K562 (cell line): ENCODE results near the gene RHBDD1. TPM values are rescaled to one million over a fixed set of nuclear protein-coding genes. Genes with fewer than 3 reads are reported as not detected.

Source experiments
- ATAC-seq: fragments of 200-7000 bp; cut with Tn5 transposase; 3 replicates; pipeline ENCODE4 v1.9.1; 2020; ENCODE audit warnings: moderate library complexity
- BruUV-seq: library from RNA; stranded (reverse); fragments of 400-500 nt; replicated peaks from 2 replicates; lab custom pipeline; 2021; lab: Mats Ljungman, UMichigan
- CTCF ChIA-PET: fragments of 300-600 bp; formaldehyde crosslinking; extraction: SDS; loops from one replicate; lab custom pipeline; 2021; ENCODE audit warnings: low intra/inter-chr PET ratio; lab: Yijun Ruan, JAX
- POLR2A ChIA-PET: fragments of 300-600, 350-650 bp; sonication (Branson Sonifier 250); formaldehyde crosslinking; extraction: SDS; loops from one replicate; lab custom pipeline; 2021; ENCODE audit warnings: antibody characterized with exemption, inconsistent platforms; lab: Yijun Ruan, JAX
- DNase-seq, 4 experiments: peaks; one replicate each; pipeline versions ENCODE4 v3.0.0 to v3.0.0-alpha.2; 2011 to 2018; ENCODE audit warnings: low spot score in 3 of 4, mixed read lengths in 3 of 4; ENCODE audit errors: extremely low read depth in 1 of 4
- FAIRE-seq: peaks from 2 replicates; lab custom pipeline; 2011; peaks lifted over from hg19 to GRCh38; lab: Jason Lieb, UNC
- H2AFZ ChIP-seq: 2 replicates; pipeline ENCODE4 v1.6.0; 2011; ENCODE audit warnings: low read depth, low read length, control low read depth, inconsistent platforms
- H3K27ac ChIP-seq: fragments of 200-600 bp; 3 replicates; pipeline ENCODE4 v1.8.0; 2011; ENCODE audit warnings: low read depth, mild to moderate bottlenecking, control low read depth, inconsistent platforms, low read length, moderate library complexity, mixed read lengths; ENCODE audit errors: extremely low read depth
- H3K27me3 ChIP-seq, 2 experiments: fragments of 300-600 bp in 1 of 2; 2 replicates in 1 of 2; 3 replicates in 1 of 2; pipeline versions ENCODE4 v1.6.0 to v1.8.0; 2011; ENCODE audit warnings: inconsistent platforms in 2 of 2, low read length in 2 of 2, mild to moderate bottlenecking in 1 of 2, mixed read lengths in 1 of 2, moderate library complexity in 1 of 2; ENCODE audit not compliant: control insufficient read depth in 2 of 2, insufficient read depth in 2 of 2
- H3K36me3 ChIP-seq: fragments of 300-600 bp; 3 replicates; pipeline ENCODE4 v1.8.0; 2011; ENCODE audit warnings: mild to moderate bottlenecking, low read length, inconsistent platforms; ENCODE audit not compliant: control insufficient read depth, insufficient read depth
- H3K4me1 ChIP-seq, 2 experiments: fragments of 200-600 bp in 1 of 2; replicated peaks in 1 of 2; 2 replicates in 1 of 2; 3 replicates in 1 of 2; pipeline versions ENCODE4 v1.5.1 to v1.8.0; 2011; ENCODE audit warnings: inconsistent platforms in 2 of 2, low read length in 2 of 2, mild to moderate bottlenecking in 1 of 2, mixed read lengths in 1 of 2, moderate library complexity in 1 of 2; ENCODE audit not compliant: control insufficient read depth in 2 of 2, insufficient read depth in 2 of 2
- H3K4me2 ChIP-seq: 2 replicates; pipeline ENCODE4 v1.6.1; 2011; ENCODE audit warnings: low read length, control low read depth, inconsistent platforms, mixed read lengths; ENCODE audit not compliant: insufficient read depth
- H3K4me3 ChIP-seq: fragments of 200-600 bp; sonication (generic), shearing (Covaris generic); 2 replicates; pipeline ENCODE4 v1.5.1; 2016; ENCODE audit warnings: control low read depth, inconsistent platforms
- H3K79me2 ChIP-seq: fragments of 200-600 bp; 3 replicates; pipeline ENCODE4 v1.8.0; 2011; ENCODE audit warnings: low read length, inconsistent platforms; ENCODE audit not compliant: control insufficient read depth, insufficient read depth
- H3K9ac ChIP-seq, 2 experiments: 2 replicates each; pipeline versions ENCODE4 v1.6.0 to v1.6.1; 2011; ENCODE audit warnings: low read depth in 2 of 2, low read length in 2 of 2, control low read depth in 1 of 2, inconsistent platforms in 1 of 2, mild to moderate bottlenecking in 1 of 2, mixed read lengths in 1 of 2; ENCODE audit not compliant: insufficient read depth in 1 of 2
- H3K9me1 ChIP-seq: one replicate; pipeline ENCODE4 v1.6.0; 2011; ENCODE audit warnings: inconsistent platforms, mild to moderate bottlenecking, low read length, moderate library complexity; ENCODE audit not compliant: control insufficient read depth, insufficient read depth
- H3K9me3 ChIP-seq: replicated peaks from 2 replicates; pipeline ENCODE4 v1.5.1; 2011; ENCODE audit warnings: low read depth, low read length, inconsistent platforms; ENCODE audit not compliant: control insufficient read depth, insufficient read depth
- H4K20me1 ChIP-seq: replicated peaks from 2 replicates; pipeline ENCODE4 v1.6.1; 2011; ENCODE audit warnings: low read length, inconsistent platforms, mixed read lengths; ENCODE audit not compliant: control insufficient read depth, insufficient read depth
- BRF1 ChIP-seq: IDR thresholded peaks from 3 replicates; pipeline ENCODE4 v1.6.1; 2011; ENCODE audit warnings: borderline replicate concordance, mild to moderate bottlenecking; ENCODE audit not compliant: insufficient read length; ENCODE audit errors: extremely low read depth
- CBX8 ChIP-seq: fragments of 200-600 bp; sonication (generic); IDR thresholded peaks from 2 replicates; pipeline ENCODE4 v1.6.1; 2012; ENCODE audit warnings: borderline replicate concordance, mixed run types, low read depth, mild to moderate bottlenecking, moderate library complexity, mixed read lengths, low read length, control low read depth, inconsistent platforms; ENCODE audit not compliant: poor library complexity, severe bottlenecking; ENCODE audit errors: extremely low read depth
- RFX1 ChIP-seq: fragments of 450-650 bp; IDR thresholded peaks from 2 replicates; pipeline ENCODE4 v1.6.1; 2016; ENCODE audit warnings: mild to moderate bottlenecking, moderate library complexity
- ZNF224 ChIP-seq: sonication (generic); formaldehyde crosslinking; IDR thresholded peaks from 2 replicates; pipeline ENCODE4 v1.8.0; 2022; ENCODE audit warnings: mild to moderate bottlenecking, missing genetic modification reagents
- WGBS: fragments of 100-300 bp; shearing (Covaris generic); methylation state at CpG from one replicate; pipeline ENCODE4 v1.1.6; 2016; ENCODE audit warnings: low coverage, mixed read lengths; ENCODE audit not compliant: insufficient coverage; ENCODE audit errors: missing lambda C conversion rate; 5-methylcytosine and 5-hydroxymethylcytosine counted together
- in situ Hi-C: fragments of 300-500 bp; cut with MboI; formaldehyde crosslinking; loops from 4 replicates; pipeline ENCODE4 v1.15.0; 2018; ENCODE audit warnings: inconsistent platforms, mixed read lengths
- intact Hi-C: fragments of 100-400 bp; cut with micrococcal nuclease; formaldehyde crosslinking; loops from 2 replicates; pipeline ENCODE4 v1.14.2; 2022
- polyA plus RNA-seq, 8 experiments: library from polyadenylated mRNA; depleted of rRNA in 4 of 8; stranded (reverse) in 5 of 8; unstranded in 3 of 8; fragments of >200 nt; fragmentation: Nextera tagmentation in 2 of 8; fragmentation: Illumina TruSeq in 1 of 8; extraction: Ambion mirVana in 2 of 8; extraction: Trizol in 1 of 8; gene quantifications; 2 replicates each; pipeline versions ENCODE4 v1.2.1 to v1.2.3, GENCODE V29; 2011 to 2014; ENCODE audit warnings: inconsistent platforms in 1 of 8, missing spikeins in 1 of 8
- total RNA-seq, 7 experiments: library from RNA; depleted of rRNA in 6 of 7; stranded (reverse); fragments of >200 nt in 6 of 7; fragmentation: Illumina TruSeq in 2 of 7; extraction: Trizol in 2 of 7; gene quantifications; 2 replicates each; pipeline versions ENCODE4 v1.2.1 to v1.2.3, GENCODE V29; 2011 to 2021; ENCODE audit warnings: low replicate concordance in 1 of 7
- TF ChIP-seq, protein P1 (sequence below): fragments of 450-650 bp; IDR thresholded peaks from 2 replicates; pipeline ENCODE4 v1.6.1; 2016; ENCODE audit warnings: low read depth

Gene RHBDD1
- total and polyA plus RNA-seq, 9 of the 15 experiments (the other 6 are each of a cell fraction or from before 2014, with no cell fraction given): 4.8 to 34.8 (median 15.6) TPM

DNA sequence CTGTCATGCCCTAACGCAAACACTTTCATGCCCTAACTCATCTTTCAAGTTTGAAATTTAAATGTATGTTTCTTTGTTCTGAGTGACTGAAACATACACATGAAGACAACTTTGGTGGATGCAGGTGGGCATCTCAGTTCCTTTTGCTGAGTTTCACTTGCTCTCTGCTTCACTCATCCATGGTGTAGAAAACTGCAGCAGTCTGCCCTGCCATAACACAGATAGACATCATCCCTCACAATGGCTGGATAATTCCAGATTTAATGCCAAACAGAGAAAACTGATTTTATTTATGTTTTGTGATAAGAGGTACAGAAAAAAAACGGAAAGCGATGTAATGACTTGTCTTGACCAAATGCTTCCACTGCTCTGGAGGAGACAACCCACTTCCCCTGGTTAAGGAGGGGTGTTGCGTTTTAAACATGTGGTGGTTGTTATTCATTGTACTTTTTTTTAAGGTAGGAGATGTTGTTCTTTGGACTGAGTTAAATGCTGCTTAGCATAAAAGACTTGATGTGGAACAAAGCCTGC lies 70.4 kb downstream of the RHBDD1 start:
- H3K4me1 ChIP-seq: no peaks in the 10 kb centered on the region
- intact Hi-C loops: no loop called here
- H3K4me2 ChIP-seq: no peak overlapping the region
- H2AFZ ChIP-seq: no peak overlapping the region
- no peak overlapping the region for H3K27ac ChIP-seq
- no peaks in the 10 kb centered on the region for H4K20me1 ChIP-seq
- no peak for DNase-seq
- H3K4me3 ChIP-seq: no peak overlapping the region
- H3K27me3 ChIP-seq: no peaks in the 10 kb centered on the region
- TF ChIP-seq, protein P1, sequence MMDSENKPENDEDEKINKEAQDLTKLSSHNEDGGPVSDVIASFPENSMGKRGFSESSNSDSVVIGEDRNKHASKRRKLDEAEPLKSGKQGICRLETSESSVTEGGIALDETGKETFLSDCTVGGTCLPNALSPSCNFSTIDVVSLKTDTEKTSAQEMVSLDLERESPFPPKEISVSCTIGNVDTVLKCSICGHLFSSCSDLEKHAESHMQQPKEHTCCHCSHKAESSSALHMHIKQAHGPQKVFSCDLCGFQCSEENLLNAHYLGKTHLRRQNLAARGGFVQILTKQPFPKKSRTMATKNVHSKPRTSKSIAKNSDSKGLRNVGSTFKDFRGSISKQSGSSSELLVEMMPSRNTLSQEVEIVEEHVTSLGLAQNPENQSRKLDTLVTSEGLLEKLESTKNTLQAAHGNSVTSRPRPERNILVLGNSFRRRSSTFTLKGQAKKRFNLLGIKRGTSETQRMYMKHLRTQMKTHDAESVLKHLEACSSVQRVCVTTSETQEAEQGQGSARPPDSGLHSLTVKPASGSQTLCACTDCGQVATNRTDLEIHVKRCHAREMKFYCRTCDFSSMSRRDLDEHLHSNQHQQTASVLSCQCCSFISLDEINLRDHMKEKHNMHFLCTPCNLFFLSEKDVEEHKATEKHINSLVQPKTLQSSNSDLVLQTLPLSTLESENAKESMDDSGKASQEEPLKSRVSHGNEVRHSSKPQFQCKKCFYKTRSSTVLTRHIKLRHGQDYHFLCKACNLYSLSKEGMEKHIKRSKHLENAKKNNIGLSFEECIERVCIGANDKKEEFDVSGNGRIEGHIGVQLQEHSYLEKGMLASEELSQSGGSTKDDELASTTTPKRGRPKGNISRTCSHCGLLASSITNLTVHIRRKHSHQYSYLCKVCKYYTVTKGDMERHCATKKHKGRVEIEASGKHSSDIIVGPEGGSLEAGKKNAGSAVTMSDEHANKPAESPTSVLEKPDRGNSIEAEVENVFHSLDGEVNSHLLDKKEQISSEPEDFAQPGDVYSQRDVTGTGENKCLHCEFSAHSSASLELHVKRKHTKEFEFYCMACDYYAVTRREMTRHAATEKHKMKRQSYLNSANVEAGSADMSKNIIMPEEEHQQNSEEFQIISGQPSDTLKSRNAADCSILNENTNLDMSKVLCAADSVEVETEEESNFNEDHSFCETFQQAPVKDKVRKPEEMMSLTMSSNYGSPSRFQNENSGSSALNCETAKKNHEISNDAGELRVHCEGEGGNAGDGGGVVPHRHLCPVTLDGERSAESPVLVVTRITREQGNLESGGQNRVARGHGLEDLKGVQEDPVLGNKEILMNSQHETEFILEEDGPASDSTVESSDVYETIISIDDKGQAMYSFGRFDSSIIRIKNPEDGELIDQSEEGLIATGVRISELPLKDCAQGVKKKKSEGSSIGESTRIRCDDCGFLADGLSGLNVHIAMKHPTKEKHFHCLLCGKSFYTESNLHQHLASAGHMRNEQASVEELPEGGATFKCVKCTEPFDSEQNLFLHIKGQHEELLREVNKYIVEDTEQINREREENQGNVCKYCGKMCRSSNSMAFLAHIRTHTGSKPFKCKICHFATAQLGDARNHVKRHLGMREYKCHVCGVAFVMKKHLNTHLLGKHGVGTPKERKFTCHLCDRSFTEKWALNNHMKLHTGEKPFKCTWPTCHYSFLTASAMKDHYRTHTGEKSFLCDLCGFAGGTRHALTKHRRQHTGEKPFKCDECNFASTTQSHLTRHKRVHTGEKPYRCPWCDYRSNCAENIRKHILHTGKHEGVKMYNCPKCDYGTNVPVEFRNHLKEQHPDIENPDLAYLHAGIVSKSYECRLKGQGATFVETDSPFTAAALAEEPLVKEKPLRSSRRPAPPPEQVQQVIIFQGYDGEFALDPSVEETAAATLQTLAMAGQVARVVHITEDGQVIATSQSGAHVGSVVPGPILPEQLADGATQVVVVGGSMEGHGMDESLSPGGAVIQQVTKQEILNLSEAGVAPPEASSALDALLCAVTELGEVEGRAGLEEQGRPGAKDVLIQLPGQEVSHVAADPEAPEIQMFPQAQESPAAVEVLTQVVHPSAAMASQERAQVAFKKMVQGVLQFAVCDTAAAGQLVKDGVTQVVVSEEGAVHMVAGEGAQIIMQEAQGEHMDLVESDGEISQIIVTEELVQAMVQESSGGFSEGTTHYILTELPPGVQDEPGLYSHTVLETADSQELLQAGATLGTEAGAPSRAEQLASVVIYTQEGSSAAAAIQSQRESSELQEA: no peak
- TF ChIP-seq BRF1: no peak
- no peak for TF ChIP-seq RFX1
- TF ChIP-seq ZNF224 (CRISPR knock-in tag): no peak
- TF ChIP-seq CBX8: no peak
- in situ Hi-C loops: no loop called here
- 0 out of 3 replicates have a peak, but pooled peaks cover 3% of the 10 kb centered on the region for H3K36me3 ChIP-seq
- no peak for FAIRE-seq
- no TSS peak for BruUV-seq
- POLR2A ChIA-PET: no interaction called here
- whole genome bisulfite sequencing: 68% methylated on average over 4 of the region's 4 CpGs
- CTCF ChIA-PET: no interaction called here
- ATAC-seq: no peak
- H3K9me1 ChIP-seq: no peaks in the 10 kb centered on the region
- no peak overlapping the region for H3K9ac ChIP-seq
- no peaks in the 10 kb centered on the region for H3K9me3 ChIP-seq
- H3K79me2 ChIP-seq: no peaks in the 10 kb centered on the region
